ENCODE data around the gene EPHA8. TPM values are rescaled to one million over a fixed set of nuclear protein-coding genes. Genes with fewer than 3 reads are reported as not detected.

The EPHA8 gene
- polyA plus RNA-seq, 1 donor (not counting 4 experiments of a cell fraction or from before 2014, with no cell fraction given) = 1.0 TPM

GRCh38 chr1:22598736-22599135 is 35.4 kb downstream of the EPHA8 start:
- H3K27me3 ChIP-seq (ENCODE audit: control insufficient read depth, extremely low read depth, insufficient read depth, low read length) = peaks cover 25% of the 10 kb centered on the region
- H2AFZ ChIP-seq (ENCODE audit: control insufficient read depth, low read length) = no peak overlapping the region
- no peaks in the 10 kb centered on the region for H3K36me3 ChIP-seq (ENCODE audit: control insufficient read depth in 2 of 2, extremely low read depth in 1 of 2, insufficient read depth in 2 of 2, low read length in 2 of 2)
- H3K4me3 ChIP-seq (ENCODE audit: control insufficient read depth in 2 of 3, extremely low read depth in 1 of 3, insufficient read depth in 2 of 3, low read depth in 1 of 3, low read length in 3 of 3) = no peak overlapping the region
- H3K27ac ChIP-seq (ENCODE audit: control insufficient read depth, insufficient read depth, low read length) = no peak overlapping the region
- FAIRE-seq (no peak), DNase-seq (ENCODE audit: low read depth, low spot score) (no peak)
- H3K4me1 ChIP-seq (ENCODE audit: control insufficient read depth, extremely low read depth, insufficient read depth, low read length) = no peaks in the 10 kb centered on the region
- H3K9me3 ChIP-seq (ENCODE audit: control insufficient read depth, low read depth, low read length) = no peaks in the 10 kb centered on the region
- TF ChIP-seq, protein P1, sequence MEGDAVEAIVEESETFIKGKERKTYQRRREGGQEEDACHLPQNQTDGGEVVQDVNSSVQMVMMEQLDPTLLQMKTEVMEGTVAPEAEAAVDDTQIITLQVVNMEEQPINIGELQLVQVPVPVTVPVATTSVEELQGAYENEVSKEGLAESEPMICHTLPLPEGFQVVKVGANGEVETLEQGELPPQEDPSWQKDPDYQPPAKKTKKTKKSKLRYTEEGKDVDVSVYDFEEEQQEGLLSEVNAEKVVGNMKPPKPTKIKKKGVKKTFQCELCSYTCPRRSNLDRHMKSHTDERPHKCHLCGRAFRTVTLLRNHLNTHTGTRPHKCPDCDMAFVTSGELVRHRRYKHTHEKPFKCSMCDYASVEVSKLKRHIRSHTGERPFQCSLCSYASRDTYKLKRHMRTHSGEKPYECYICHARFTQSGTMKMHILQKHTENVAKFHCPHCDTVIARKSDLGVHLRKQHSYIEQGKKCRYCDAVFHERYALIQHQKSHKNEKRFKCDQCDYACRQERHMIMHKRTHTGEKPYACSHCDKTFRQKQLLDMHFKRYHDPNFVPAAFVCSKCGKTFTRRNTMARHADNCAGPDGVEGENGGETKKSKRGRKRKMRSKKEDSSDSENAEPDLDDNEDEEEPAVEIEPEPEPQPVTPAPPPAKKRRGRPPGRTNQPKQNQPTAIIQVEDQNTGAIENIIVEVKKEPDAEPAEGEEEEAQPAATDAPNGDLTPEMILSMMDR (optimal IDR thresholded peaks at IDR 0.05 in 1 of 3, IDR thresholded peaks at IDR 0.05 in 1 of 3, conservative IDR thresholded peaks at IDR 0.05 in 1 of 3; ENCODE audit: extremely low read depth in 1 of 3, insufficient read depth in 2 of 3, low read length in 3 of 3) = no peak
- no peak for TF ChIP-seq EZH2 (IDR thresholded peaks at IDR 0.05; ENCODE audit: low read length)
- dilution Hi-C loops (cut with MboI; ENCODE audit: extremely low pct_ligation_motif_present, low sequenced_read_pairs) = no loop called here
- H3K9me1 ChIP-seq (ENCODE audit: control insufficient read depth, extremely low read depth, insufficient read depth, low read length) = no peaks in the 10 kb centered on the region
- no peak overlapping the region for H3K4me2 ChIP-seq (ENCODE audit: control insufficient read depth, extremely low read depth, insufficient read depth, low read depth, low read length)
- no peak overlapping the region for H3K9ac ChIP-seq (ENCODE audit: control insufficient read depth, extremely low read depth, insufficient read depth, low read length)
- no peaks in the 10 kb centered on the region for H3K79me2 ChIP-seq (ENCODE audit: control insufficient read depth, insufficient read depth, low read length)
- H4K20me1 ChIP-seq (ENCODE audit: control insufficient read depth, extremely low read depth, insufficient read depth, low read length) = no peaks in the 10 kb centered on the region

DNA sequence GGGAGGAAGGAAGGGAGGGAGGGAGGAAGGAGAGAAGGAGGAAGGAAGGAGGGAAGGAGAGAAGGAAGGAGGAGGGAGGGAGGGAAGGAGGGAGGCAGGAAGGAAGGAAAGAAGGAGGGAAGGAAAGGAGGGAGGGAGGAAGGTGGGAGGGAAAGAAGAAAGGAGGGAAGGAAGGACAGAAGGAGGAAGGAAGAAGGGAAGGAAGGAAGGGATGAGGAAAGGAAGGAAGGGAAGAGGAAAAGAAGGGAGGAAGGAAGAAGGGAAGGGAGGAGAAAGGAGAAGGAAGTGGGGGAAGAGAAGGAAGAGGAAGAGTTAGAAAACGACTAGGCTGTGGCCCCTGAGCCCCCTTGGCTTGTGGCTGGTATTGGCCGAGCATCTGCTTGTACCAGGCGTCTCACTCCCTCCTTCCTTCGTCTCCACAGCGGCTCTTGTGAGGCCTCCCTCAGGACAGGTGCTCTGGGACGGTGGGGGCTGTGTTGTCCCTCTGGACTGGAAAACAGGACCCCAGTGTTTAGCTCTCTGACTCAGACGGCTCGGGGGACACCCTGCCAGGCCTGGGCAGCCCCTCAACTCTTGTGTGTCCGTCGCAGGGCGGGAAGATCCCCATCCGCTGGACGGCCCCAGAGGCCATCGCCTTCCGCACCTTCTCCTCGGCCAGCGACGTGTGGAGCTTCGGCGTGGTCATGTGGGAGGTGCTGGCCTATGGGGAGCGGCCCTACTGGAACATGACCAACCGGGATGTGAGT is 37.0 kb downstream of the EPHA8 start:
- no peak for DNase-seq (ENCODE audit: low read depth, low spot score)
- no peaks in the 10 kb centered on the region for H4K20me1 ChIP-seq (ENCODE audit: control insufficient read depth, extremely low read depth, insufficient read depth, low read length)
- no peak overlapping the region for H3K27ac ChIP-seq (ENCODE audit: control insufficient read depth, insufficient read depth, low read length)
- dilution Hi-C loops (cut with MboI; ENCODE audit: extremely low pct_ligation_motif_present, low sequenced_read_pairs) = no loop called here
- no peak overlapping the region for H3K4me3 ChIP-seq (ENCODE audit: control insufficient read depth in 2 of 3, extremely low read depth in 1 of 3, insufficient read depth in 2 of 3, low read depth in 1 of 3, low read length in 3 of 3)
- no peak for TF ChIP-seq EZH2 (IDR thresholded peaks at IDR 0.05; ENCODE audit: low read length)
- TF ChIP-seq, protein P1 (optimal IDR thresholded peaks at IDR 0.05 in 1 of 3, IDR thresholded peaks at IDR 0.05 in 1 of 3, conservative IDR thresholded peaks at IDR 0.05 in 1 of 3; ENCODE audit: extremely low read depth in 1 of 3, insufficient read depth in 2 of 3, low read length in 3 of 3) = no peak
- no peak overlapping the region for H3K4me2 ChIP-seq (ENCODE audit: control insufficient read depth, extremely low read depth, insufficient read depth, low read depth, low read length)
- FAIRE-seq = no peak
- no peak overlapping the region for H3K9ac ChIP-seq (ENCODE audit: control insufficient read depth, extremely low read depth, insufficient read depth, low read length)
- H3K79me2 ChIP-seq (ENCODE audit: control insufficient read depth, insufficient read depth, low read length) = no peaks in the 10 kb centered on the region
- no peaks in the 10 kb centered on the region for H3K9me1 ChIP-seq (ENCODE audit: control insufficient read depth, extremely low read depth, insufficient read depth, low read length)
- H3K27me3 ChIP-seq (ENCODE audit: control insufficient read depth, extremely low read depth, insufficient read depth, low read length) = peaks cover 24% of the 10 kb centered on the region
- H3K9me3 ChIP-seq (ENCODE audit: control insufficient read depth, low read depth, low read length) = no peaks in the 10 kb centered on the region
- H3K4me1 ChIP-seq (ENCODE audit: control insufficient read depth, extremely low read depth, insufficient read depth, low read length) = no peaks in the 10 kb centered on the region
- H2AFZ ChIP-seq (ENCODE audit: control insufficient read depth, low read length) = no peak overlapping the region
- H3K36me3 ChIP-seq (ENCODE audit: control insufficient read depth in 2 of 2, extremely low read depth in 1 of 2, insufficient read depth in 2 of 2, low read length in 2 of 2) = no peaks in the 10 kb centered on the region

Data from keratinocyte (primary cell).